ENCODE results near the gene KLRC4. TPM values are rescaled to one million over a fixed set of nuclear protein-coding genes. Genes with fewer than 3 reads are reported as not detected.

KLRC4 gene
- total and polyA plus RNA-seq, 4 donors, result 0.17 to 1.3 (median 0.32) TPM

DNA sequence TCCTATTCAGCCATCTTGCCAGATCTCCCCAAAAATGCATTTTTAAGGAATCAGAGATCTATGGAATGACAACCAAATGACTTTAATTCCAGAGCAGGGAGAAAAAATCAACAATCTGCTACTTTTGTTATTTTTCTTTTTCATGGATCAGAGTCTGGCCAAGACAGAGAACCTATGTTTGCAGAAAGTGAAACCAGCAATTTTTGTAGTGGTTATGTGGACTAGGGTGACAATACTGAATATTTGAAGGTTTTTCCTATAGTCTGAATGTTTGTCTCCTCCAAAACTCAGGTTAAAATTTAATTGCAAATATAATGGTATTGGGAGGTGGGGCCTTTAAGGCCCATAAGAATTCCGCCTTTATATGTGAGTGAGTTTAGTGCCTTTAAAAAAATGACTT, 50.6 kb downstream of the KLRC4 start (continued):
- TF ChIP-seq, protein P1, sequence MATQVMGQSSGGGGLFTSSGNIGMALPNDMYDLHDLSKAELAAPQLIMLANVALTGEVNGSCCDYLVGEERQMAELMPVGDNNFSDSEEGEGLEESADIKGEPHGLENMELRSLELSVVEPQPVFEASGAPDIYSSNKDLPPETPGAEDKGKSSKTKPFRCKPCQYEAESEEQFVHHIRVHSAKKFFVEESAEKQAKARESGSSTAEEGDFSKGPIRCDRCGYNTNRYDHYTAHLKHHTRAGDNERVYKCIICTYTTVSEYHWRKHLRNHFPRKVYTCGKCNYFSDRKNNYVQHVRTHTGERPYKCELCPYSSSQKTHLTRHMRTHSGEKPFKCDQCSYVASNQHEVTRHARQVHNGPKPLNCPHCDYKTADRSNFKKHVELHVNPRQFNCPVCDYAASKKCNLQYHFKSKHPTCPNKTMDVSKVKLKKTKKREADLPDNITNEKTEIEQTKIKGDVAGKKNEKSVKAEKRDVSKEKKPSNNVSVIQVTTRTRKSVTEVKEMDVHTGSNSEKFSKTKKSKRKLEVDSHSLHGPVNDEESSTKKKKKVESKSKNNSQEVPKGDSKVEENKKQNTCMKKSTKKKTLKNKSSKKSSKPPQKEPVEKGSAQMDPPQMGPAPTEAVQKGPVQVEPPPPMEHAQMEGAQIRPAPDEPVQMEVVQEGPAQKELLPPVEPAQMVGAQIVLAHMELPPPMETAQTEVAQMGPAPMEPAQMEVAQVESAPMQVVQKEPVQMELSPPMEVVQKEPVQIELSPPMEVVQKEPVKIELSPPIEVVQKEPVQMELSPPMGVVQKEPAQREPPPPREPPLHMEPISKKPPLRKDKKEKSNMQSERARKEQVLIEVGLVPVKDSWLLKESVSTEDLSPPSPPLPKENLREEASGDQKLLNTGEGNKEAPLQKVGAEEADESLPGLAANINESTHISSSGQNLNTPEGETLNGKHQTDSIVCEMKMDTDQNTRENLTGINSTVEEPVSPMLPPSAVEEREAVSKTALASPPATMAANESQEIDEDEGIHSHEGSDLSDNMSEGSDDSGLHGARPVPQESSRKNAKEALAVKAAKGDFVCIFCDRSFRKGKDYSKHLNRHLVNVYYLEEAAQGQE (IDR thresholded peaks at IDR 0.05), result no peak

DNA sequence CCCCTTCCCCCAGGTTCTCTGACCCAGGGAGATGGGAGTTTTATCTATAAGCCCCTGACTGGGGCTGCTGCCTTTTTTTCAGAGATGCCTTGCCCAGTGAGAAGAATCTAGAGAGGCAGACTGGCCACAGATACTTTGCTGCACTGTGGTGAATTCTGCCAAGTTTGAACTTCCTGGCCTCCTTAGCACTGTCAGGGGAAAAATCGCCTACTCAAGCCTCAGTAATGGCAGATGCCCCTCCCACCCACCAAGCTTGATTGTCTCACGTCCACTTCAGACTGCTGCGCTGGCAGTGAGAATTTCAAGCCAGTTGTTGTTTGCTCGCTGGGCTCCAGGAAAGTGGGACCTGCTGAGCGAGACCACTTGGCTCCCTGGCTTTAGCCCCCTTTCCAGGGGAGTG, 51.4 kb downstream of the KLRC4 start:
- no peak overlapping the region for H3K4me3 ChIP-seq (ENCODE audit: low read depth in 1 of 3, low read length in 3 of 3)
- H3K36me3 ChIP-seq (ENCODE audit: control insufficient read depth in 4 of 4, insufficient read depth in 3 of 4, low read depth in 1 of 4, low read length in 3 of 4), result no peaks in the 10 kb centered on the region
- H3K27me3 ChIP-seq (ENCODE audit: control insufficient read depth in 4 of 4, insufficient read depth in 4 of 4, low read length in 3 of 4), result peaks cover 0 to 4% (median 0%) of the 10 kb centered on the region in 4 donors
- no peak for DNase-seq (ENCODE audit: low spot score)
- no peaks in the 10 kb centered on the region for H3K9me3 ChIP-seq (ENCODE audit: control insufficient read depth in 4 of 4, low read length in 3 of 4)
- 77% methylated on average over 5 of the region's 5 CpGs for WGBS
- H3K27ac ChIP-seq (ENCODE audit: low read depth in 1 of 2, low read length in 2 of 2), result no peak overlapping the region
- H3K4me1 ChIP-seq (ENCODE audit: control insufficient read depth in 4 of 4, insufficient read depth in 4 of 4, low read length in 3 of 4), result peaks cover 0 to under 1% (median 0%) of the 10 kb centered on the region in 4 donors
- TF ChIP-seq HNF4G (IDR thresholded peaks at IDR 0.05), result no peak
- TF ChIP-seq, protein P2, sequence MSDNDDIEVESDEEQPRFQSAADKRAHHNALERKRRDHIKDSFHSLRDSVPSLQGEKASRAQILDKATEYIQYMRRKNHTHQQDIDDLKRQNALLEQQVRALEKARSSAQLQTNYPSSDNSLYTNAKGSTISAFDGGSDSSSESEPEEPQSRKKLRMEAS (IDR thresholded peaks at IDR 0.05), result no peak
- no peak for TF ChIP-seq GABPA (IDR thresholded peaks at IDR 0.05 in 1 of 2, conservative IDR thresholded peaks at IDR 0.05 in 1 of 2)
- TF ChIP-seq YY1 (IDR thresholded peaks at IDR 0.05), result no peak
- no peak for TF ChIP-seq RAD21 (IDR thresholded peaks at IDR 0.05)
- TF ChIP-seq FOXA2 (IDR thresholded peaks at IDR 0.05), result no peak
- TF ChIP-seq, protein P3, sequence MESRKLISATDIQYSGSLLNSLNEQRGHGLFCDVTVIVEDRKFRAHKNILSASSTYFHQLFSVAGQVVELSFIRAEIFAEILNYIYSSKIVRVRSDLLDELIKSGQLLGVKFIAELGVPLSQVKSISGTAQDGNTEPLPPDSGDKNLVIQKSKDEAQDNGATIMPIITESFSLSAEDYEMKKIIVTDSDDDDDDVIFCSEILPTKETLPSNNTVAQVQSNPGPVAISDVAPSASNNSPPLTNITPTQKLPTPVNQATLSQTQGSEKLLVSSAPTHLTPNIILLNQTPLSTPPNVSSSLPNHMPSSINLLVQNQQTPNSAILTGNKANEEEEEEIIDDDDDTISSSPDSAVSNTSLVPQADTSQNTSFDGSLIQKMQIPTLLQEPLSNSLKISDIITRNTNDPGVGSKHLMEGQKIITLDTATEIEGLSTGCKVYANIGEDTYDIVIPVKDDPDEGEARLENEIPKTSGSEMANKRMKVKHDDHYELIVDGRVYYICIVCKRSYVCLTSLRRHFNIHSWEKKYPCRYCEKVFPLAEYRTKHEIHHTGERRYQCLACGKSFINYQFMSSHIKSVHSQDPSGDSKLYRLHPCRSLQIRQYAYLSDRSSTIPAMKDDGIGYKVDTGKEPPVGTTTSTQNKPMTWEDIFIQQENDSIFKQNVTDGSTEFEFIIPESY (IDR thresholded peaks at IDR 0.05), result no peak
- no peak for TF ChIP-seq RXRA (IDR thresholded peaks at IDR 0.05)
- TF ChIP-seq, protein P1 (IDR thresholded peaks at IDR 0.05), result no peak
- TF ChIP-seq TAF1 (conservative IDR thresholded peaks at IDR 0.05), result no peak
- TF ChIP-seq HNF4A (conservative IDR thresholded peaks at IDR 0.05), result no peak
- no peak for TF ChIP-seq EGR1 (IDR thresholded peaks at IDR 0.05; ENCODE audit: low read depth in 2 of 2)
- no peak for TF ChIP-seq JUND (IDR thresholded peaks at IDR 0.05)
- TF ChIP-seq, protein P4, sequence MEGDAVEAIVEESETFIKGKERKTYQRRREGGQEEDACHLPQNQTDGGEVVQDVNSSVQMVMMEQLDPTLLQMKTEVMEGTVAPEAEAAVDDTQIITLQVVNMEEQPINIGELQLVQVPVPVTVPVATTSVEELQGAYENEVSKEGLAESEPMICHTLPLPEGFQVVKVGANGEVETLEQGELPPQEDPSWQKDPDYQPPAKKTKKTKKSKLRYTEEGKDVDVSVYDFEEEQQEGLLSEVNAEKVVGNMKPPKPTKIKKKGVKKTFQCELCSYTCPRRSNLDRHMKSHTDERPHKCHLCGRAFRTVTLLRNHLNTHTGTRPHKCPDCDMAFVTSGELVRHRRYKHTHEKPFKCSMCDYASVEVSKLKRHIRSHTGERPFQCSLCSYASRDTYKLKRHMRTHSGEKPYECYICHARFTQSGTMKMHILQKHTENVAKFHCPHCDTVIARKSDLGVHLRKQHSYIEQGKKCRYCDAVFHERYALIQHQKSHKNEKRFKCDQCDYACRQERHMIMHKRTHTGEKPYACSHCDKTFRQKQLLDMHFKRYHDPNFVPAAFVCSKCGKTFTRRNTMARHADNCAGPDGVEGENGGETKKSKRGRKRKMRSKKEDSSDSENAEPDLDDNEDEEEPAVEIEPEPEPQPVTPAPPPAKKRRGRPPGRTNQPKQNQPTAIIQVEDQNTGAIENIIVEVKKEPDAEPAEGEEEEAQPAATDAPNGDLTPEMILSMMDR (IDR thresholded peaks at IDR 0.05; ENCODE audit: low read depth, low read length, missing input control), result no peak
- no peak for TF ChIP-seq SP1 (IDR thresholded peaks at IDR 0.05)
- TF ChIP-seq FOXA1 (IDR thresholded peaks at IDR 0.05), result no peak
- TF ChIP-seq NR2F2 (IDR thresholded peaks at IDR 0.05), result no peak
- TF ChIP-seq, protein P5, sequence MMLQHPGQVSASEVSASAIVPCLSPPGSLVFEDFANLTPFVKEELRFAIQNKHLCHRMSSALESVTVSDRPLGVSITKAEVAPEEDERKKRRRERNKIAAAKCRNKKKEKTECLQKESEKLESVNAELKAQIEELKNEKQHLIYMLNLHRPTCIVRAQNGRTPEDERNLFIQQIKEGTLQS (IDR thresholded peaks at IDR 0.05), result no peak
- no peak overlapping the region for H3K9ac ChIP-seq (ENCODE audit: low read depth in 1 of 2, low read length in 2 of 2)

Measured in liver (tissue), 9 donors.